Measurements from ENCODE around the gene TBC1D9. TPM values are rescaled to one million over a fixed set of nuclear protein-coding genes. Genes with fewer than 3 reads are reported as not detected.

The TBC1D9 gene
- polyA plus RNA-seq, 4 donors, result 6.8 to 27.0 (median 10.7) TPM

GRCh38 chr4:140612357-140612756, 143.8 kb downstream of the TBC1D9 start:
- 13 to 48% (median 37%) methylated on average over 1 of the region's 1 CpG for WGBS, 3 donors
- no peaks in the 10 kb centered on the region for H3K36me3 ChIP-seq (ENCODE audit: control insufficient read depth in 3 of 3, insufficient read depth in 2 of 3, low read depth in 1 of 3, low read length in 3 of 3)
- no peak overlapping the region for H3K27ac ChIP-seq (ENCODE audit: low read depth in 1 of 3, low read length in 2 of 3)
- H3K27me3 ChIP-seq (ENCODE audit: control insufficient read depth in 3 of 3, insufficient read depth in 3 of 3, low read length in 3 of 3), result no peaks in the 10 kb centered on the region
- DNase-seq, result no peak
- H3K4me1 ChIP-seq (ENCODE audit: control insufficient read depth in 3 of 3, insufficient read depth in 2 of 3, low read depth in 1 of 3, low read length in 2 of 3), result peaks cover 0 to 3% (median 2%) of the 10 kb centered on the region in 3 donors
- no peaks in the 10 kb centered on the region for H3K9me3 ChIP-seq (ENCODE audit: control insufficient read depth in 2 of 2, insufficient read depth in 1 of 2, low read depth in 1 of 2, low read length in 1 of 2)
- H3K4me3 ChIP-seq (ENCODE audit: low read depth in 1 of 3, low read length in 3 of 3), result no peak overlapping the region
- FAIRE-seq, result no peak

GRCh38 chr4:140611854-140612253, 144.3 kb downstream of the TBC1D9 start:
- FAIRE-seq (no peak), DNase-seq (no peak)
- no peaks in the 10 kb centered on the region for H3K9me3 ChIP-seq (ENCODE audit: control insufficient read depth in 2 of 2, insufficient read depth in 1 of 2, low read depth in 1 of 2, low read length in 1 of 2)
- no peak overlapping the region for H3K4me3 ChIP-seq (ENCODE audit: low read depth in 1 of 3, low read length in 3 of 3)
- peaks cover 0 to 3% (median 2%) of the 10 kb centered on the region in 3 donors for H3K4me1 ChIP-seq (ENCODE audit: control insufficient read depth in 3 of 3, insufficient read depth in 2 of 3, low read depth in 1 of 3, low read length in 2 of 3)
- no peak overlapping the region for H3K27ac ChIP-seq (ENCODE audit: low read depth in 1 of 3, low read length in 2 of 3)
- no peaks in the 10 kb centered on the region for H3K36me3 ChIP-seq (ENCODE audit: control insufficient read depth in 3 of 3, insufficient read depth in 2 of 3, low read depth in 1 of 3, low read length in 3 of 3)
- H3K27me3 ChIP-seq (ENCODE audit: control insufficient read depth in 3 of 3, insufficient read depth in 3 of 3, low read length in 3 of 3), result no peaks in the 10 kb centered on the region
- 71 to 74% (median 73%) methylated on average over 3 of the region's 3 CpGs for WGBS, 3 donors

GRCh38 chr4:140609548-140610425, 146.4 kb downstream of the TBC1D9 start:
- Histone ChIP-seq H3K9me3 (ENCODE audit: control insufficient read depth in 2 of 2, insufficient read depth in 1 of 2, low read depth in 1 of 2, low read length in 1 of 2) (no peaks in the 10 kb centered on the region), H3K27me3 (ENCODE audit: control insufficient read depth in 3 of 3, insufficient read depth in 3 of 3, low read length in 3 of 3) (no peaks in the 10 kb centered on the region), H3K36me3 (ENCODE audit: control insufficient read depth in 3 of 3, insufficient read depth in 2 of 3, low read depth in 1 of 3, low read length in 3 of 3) (no peaks in the 10 kb centered on the region), H3K4me3 (ENCODE audit: low read depth in 1 of 3, low read length in 3 of 3) (no peak overlapping the region), H3K27ac (ENCODE audit: low read depth in 1 of 3, low read length in 2 of 3) (no peak overlapping the region), H3K4me1 (ENCODE audit: control insufficient read depth in 3 of 3, insufficient read depth in 2 of 3, low read depth in 1 of 3, low read length in 2 of 3) (peaks cover 0 to 3% (median 0%) of the 10 kb centered on the region in 3 donors)
- DNase-seq, result peak; percentile 56 to 57
- 24 to 45% (median 27%) methylated on average over 6 of the region's 6 CpGs for WGBS, 3 donors
- no peak for FAIRE-seq

- FAIRE-seq, result no peak
- Histone ChIP-seq H3K27ac (ENCODE audit: low read depth in 1 of 3, low read length in 2 of 3) (no peak overlapping the region), H3K9me3 (ENCODE audit: control insufficient read depth in 2 of 2, insufficient read depth in 1 of 2, low read depth in 1 of 2, low read length in 1 of 2) (no peaks in the 10 kb centered on the region), H3K4me3 (ENCODE audit: low read depth in 1 of 3, low read length in 3 of 3) (no peak overlapping the region), H3K27me3 (ENCODE audit: control insufficient read depth in 3 of 3, insufficient read depth in 3 of 3, low read length in 3 of 3) (no peaks in the 10 kb centered on the region), H3K36me3 (ENCODE audit: control insufficient read depth in 3 of 3, insufficient read depth in 2 of 3, low read depth in 1 of 3, low read length in 3 of 3) (no peaks in the 10 kb centered on the region), H3K4me1 (ENCODE audit: control insufficient read depth in 3 of 3, insufficient read depth in 2 of 3, low read depth in 1 of 3, low read length in 2 of 3) (peaks cover 0 to 3% (median 0%) of the 10 kb centered on the region in 3 donors)
- 89 to 90% (median 90%) methylated on average over 4 of the region's 4 CpGs for WGBS, 3 donors
- no peak for DNase-seq
These were observed 148.3 kb downstream of the TBC1D9 start for GRCh38 chr4:140607852-140608251.

- DNase-seq, result no peak
- no peak for FAIRE-seq
- 78 to 89% (median 80%) methylated on average over 4 of the region's 4 CpGs for WGBS, 3 donors
- H3K27ac ChIP-seq (ENCODE audit: low read depth in 1 of 3, low read length in 2 of 3), result no peak overlapping the region
- no peaks in the 10 kb centered on the region for H3K9me3 ChIP-seq (ENCODE audit: control insufficient read depth in 2 of 2, insufficient read depth in 1 of 2, low read depth in 1 of 2, low read length in 1 of 2)
- no peaks in the 10 kb centered on the region for H3K36me3 ChIP-seq (ENCODE audit: control insufficient read depth in 3 of 3, insufficient read depth in 2 of 3, low read depth in 1 of 3, low read length in 3 of 3)
- no peaks in the 10 kb centered on the region for H3K27me3 ChIP-seq (ENCODE audit: control insufficient read depth in 3 of 3, insufficient read depth in 3 of 3, low read length in 3 of 3)
- no peaks in the 10 kb centered on the region for H3K4me1 ChIP-seq (ENCODE audit: control insufficient read depth in 3 of 3, insufficient read depth in 2 of 3, low read depth in 1 of 3, low read length in 2 of 3)
- no peak overlapping the region for H3K4me3 ChIP-seq (ENCODE audit: low read depth in 1 of 3, low read length in 3 of 3)
These were observed 151.6 kb downstream of the TBC1D9 start for GRCh38 chr4:140604544-140604943.

GRCh38 chr4:140603286-140603685, 152.9 kb downstream of the TBC1D9 start:
- DNase-seq (no peak), FAIRE-seq (no peak)
- Histone ChIP-seq H3K9me3 (ENCODE audit: control insufficient read depth in 2 of 2, insufficient read depth in 1 of 2, low read depth in 1 of 2, low read length in 1 of 2) (no peaks in the 10 kb centered on the region), H3K4me3 (ENCODE audit: low read depth in 1 of 3, low read length in 3 of 3) (no peak overlapping the region), H3K27me3 (ENCODE audit: control insufficient read depth in 3 of 3, insufficient read depth in 3 of 3, low read length in 3 of 3) (no peaks in the 10 kb centered on the region), H3K27ac (ENCODE audit: low read depth in 1 of 3, low read length in 2 of 3) (no peak overlapping the region), H3K36me3 (ENCODE audit: control insufficient read depth in 3 of 3, insufficient read depth in 2 of 3, low read depth in 1 of 3, low read length in 3 of 3) (no peaks in the 10 kb centered on the region), H3K4me1 (ENCODE audit: control insufficient read depth in 3 of 3, insufficient read depth in 2 of 3, low read depth in 1 of 3, low read length in 2 of 3) (no peaks in the 10 kb centered on the region)
- 47 to 86% (median 50%) methylated on average over 2 of the region's 2 CpGs for WGBS, 3 donors

GRCh38 chr4:140602714-140603113, 153.5 kb downstream of the TBC1D9 start:
- 89 to 97% (median 95%) methylated on average over 2 of the region's 2 CpGs for whole genome bisulfite sequencing, 3 donors
- H3K4me3 ChIP-seq (ENCODE audit: low read depth in 1 of 3, low read length in 3 of 3), result no peak overlapping the region
- no peak for FAIRE-seq
- no peaks in the 10 kb centered on the region for H3K27me3 ChIP-seq (ENCODE audit: control insufficient read depth in 3 of 3, insufficient read depth in 3 of 3, low read length in 3 of 3)
- H3K4me1 ChIP-seq (ENCODE audit: control insufficient read depth in 3 of 3, insufficient read depth in 2 of 3, low read depth in 1 of 3, low read length in 2 of 3), result no peaks in the 10 kb centered on the region
- H3K27ac ChIP-seq (ENCODE audit: low read depth in 1 of 3, low read length in 2 of 3), result no peak overlapping the region
- DNase-seq, result no peak
- no peaks in the 10 kb centered on the region for H3K9me3 ChIP-seq (ENCODE audit: control insufficient read depth in 2 of 2, insufficient read depth in 1 of 2, low read depth in 1 of 2, low read length in 1 of 2)
- H3K36me3 ChIP-seq (ENCODE audit: control insufficient read depth in 3 of 3, insufficient read depth in 2 of 3, low read depth in 1 of 3, low read length in 3 of 3), result no peaks in the 10 kb centered on the region

- 90% methylated on average over 8 of the region's 8 CpGs for WGBS, 3 donors
- no peak overlapping the region for H3K4me3 ChIP-seq (ENCODE audit: low read depth in 1 of 3, low read length in 3 of 3)
- H3K9me3 ChIP-seq (ENCODE audit: control insufficient read depth in 2 of 2, insufficient read depth in 1 of 2, low read depth in 1 of 2, low read length in 1 of 2), result no peaks in the 10 kb centered on the region
- FAIRE-seq (no peak), DNase-seq (no peak)
- no peak overlapping the region for H3K27ac ChIP-seq (ENCODE audit: low read depth in 1 of 3, low read length in 2 of 3)
- H3K36me3 ChIP-seq (ENCODE audit: control insufficient read depth in 3 of 3, insufficient read depth in 2 of 3, low read depth in 1 of 3, low read length in 3 of 3), result no peaks in the 10 kb centered on the region
- H3K4me1 ChIP-seq (ENCODE audit: control insufficient read depth in 3 of 3, insufficient read depth in 2 of 3, low read depth in 1 of 3, low read length in 2 of 3), result no peaks in the 10 kb centered on the region
- H3K27me3 ChIP-seq (ENCODE audit: control insufficient read depth in 3 of 3, insufficient read depth in 3 of 3, low read length in 3 of 3), result no peaks in the 10 kb centered on the region
These were observed 155.8 kb downstream of the TBC1D9 start for GRCh38 chr4:140600408-140600807.

All from small intestine (tissue), 7 donors.